H1 (cell line): ENCODE measurements around the gene DAPK1. TPM values are rescaled to one million over a fixed set of nuclear protein-coding genes. Genes with fewer than 3 reads are reported as not detected.

Experiments
- CTCF ChIA-PET: fragments of 300-600 bp; sonication (Branson Sonifier 250); formaldehyde crosslinking; loops from one replicate; lab custom pipeline; 2021; ENCODE audit not compliant: partially characterized antibody; lab: Charles Lee
- POLR2A ChIA-PET: fragments of 300-600 bp; sonication (Branson Sonifier 250); formaldehyde crosslinking; loops from one replicate; lab custom pipeline; 2021; ENCODE audit warnings: inconsistent platforms; ENCODE audit not compliant: partially characterized antibody; lab: Charles Lee
- DNase-seq, 2 experiments: peaks; one replicate each; pipeline versions ENCODE4 v3.0.0 to v3.0.0-alpha.2; 2010 to 2022; ENCODE audit warnings: low spot score in 2 of 2, low read depth in 1 of 2, mixed read lengths in 1 of 2
- FAIRE-seq: peaks from 2 replicates; lab custom pipeline; 2011; peaks lifted over from hg19 to GRCh38; lab: Jason Lieb, UNC
- H2AFZ ChIP-seq: 2 replicates; pipeline ENCODE4 v1.8.1; 2012; ENCODE audit warnings: low read length, inconsistent platforms
- H2AK5ac ChIP-seq: 2 replicates; pipeline ENCODE4 v1.6.1; 2013; ENCODE audit warnings: low read depth, low read length
- H2BK120ac ChIP-seq: replicated peaks from 2 replicates; pipeline ENCODE3; 2013; ENCODE audit warnings: low read depth, low read length, inconsistent platforms
- H2BK12ac ChIP-seq: 2 replicates; pipeline ENCODE4 v1.6.1; 2013; ENCODE audit warnings: low read depth, low read length
- H2BK15ac ChIP-seq: 2 replicates; pipeline ENCODE4 v1.6.1; 2013; ENCODE audit warnings: low read length
- H2BK20ac ChIP-seq: 2 replicates; pipeline ENCODE4 v1.6.1; 2013; ENCODE audit warnings: low read length
- H2BK5ac ChIP-seq: 2 replicates; pipeline ENCODE4 v1.6.1; 2013; ENCODE audit warnings: low read depth, low read length
- H3K14ac ChIP-seq: 2 replicates; pipeline ENCODE4 v1.6.1; 2013; ENCODE audit warnings: inconsistent platforms; ENCODE audit not compliant: insufficient read length
- H3K18ac ChIP-seq: 2 replicates; pipeline ENCODE4 v1.6.1; 2013; ENCODE audit warnings: low read length; ENCODE audit errors: extremely low read depth
- H3K23ac ChIP-seq: 2 replicates; pipeline ENCODE4 v1.6.1; 2013; ENCODE audit warnings: inconsistent platforms; ENCODE audit not compliant: insufficient read length
- H3K23me2 ChIP-seq: 2 replicates; pipeline ENCODE4 v1.6.1; 2013; ENCODE audit warnings: low read depth, low read length
- H3K27ac ChIP-seq: 2 replicates; pipeline ENCODE4 v1.6.1; 2011; ENCODE audit warnings: low read depth, low read length, inconsistent platforms
- H3K27me3 ChIP-seq, 4 experiments: replicated peaks in 1 of 4; 1 replicate in 1 of 4; 2 replicates in 3 of 4; pipeline versions ENCODE4 v1.6.1 to v1.8.1; 2011 to 2013; ENCODE audit warnings: low read length in 3 of 4, mild to moderate bottlenecking in 3 of 4, inconsistent platforms in 2 of 4, mixed read lengths in 2 of 4, moderate library complexity in 1 of 4; ENCODE audit not compliant: control insufficient read depth in 3 of 4, insufficient read depth in 3 of 4; ENCODE audit errors: extremely low read depth in 1 of 4
- H3K36me3 ChIP-seq, 4 experiments: 2 replicates each; pipeline versions ENCODE4 v1.6.1 to v1.8.1; 2011 to 2013; ENCODE audit warnings: mild to moderate bottlenecking in 4 of 4, low read length in 3 of 4, moderate library complexity in 2 of 4, control low read depth in 1 of 4, inconsistent platforms in 1 of 4; ENCODE audit not compliant: insufficient read depth in 4 of 4, control insufficient read depth in 2 of 4
- H3K4ac ChIP-seq: replicated peaks from 2 replicates; pipeline ENCODE3; 2013; ENCODE audit warnings: low read length, low read depth, mixed read lengths, inconsistent platforms; ENCODE audit not compliant: insufficient read length
- H3K4me1 ChIP-seq, 4 experiments: replicated peaks in 1 of 4; 1 replicate in 1 of 4; 2 replicates in 3 of 4; pipeline versions ENCODE4 v1.6.1 to v1.8.1; 2011 to 2013; ENCODE audit warnings: low read length in 3 of 4, inconsistent platforms in 2 of 4, mixed read lengths in 1 of 4; ENCODE audit not compliant: insufficient read depth in 4 of 4, control insufficient read depth in 3 of 4
- H3K4me2 ChIP-seq, 2 experiments: 2 replicates each; pipeline versions ENCODE4 v1.6.1 to v1.8.1; 2011 to 2013; ENCODE audit warnings: low read depth in 2 of 2, low read length in 2 of 2, control low read depth in 1 of 2, inconsistent platforms in 1 of 2, mild to moderate bottlenecking in 1 of 2; ENCODE audit not compliant: insufficient read depth in 1 of 2
- H3K4me3 ChIP-seq, 4 experiments: fragments of 200-600, 300-600 bp in 1 of 4; sonication (generic), shearing (Covaris generic), sonication (Bioruptor Twin) in 1 of 4; 2 replicates each; pipeline versions ENCODE4 v1.5.1 to v1.8.1; 2011 to 2016; ENCODE audit warnings: low read length in 4 of 4, low read depth in 3 of 4, control low read depth in 2 of 4, inconsistent platforms in 2 of 4, mild to moderate bottlenecking in 2 of 4, mixed read lengths in 1 of 4, moderate library complexity in 1 of 4; ENCODE audit not compliant: insufficient read depth in 2 of 4; ENCODE audit errors: extremely low read depth in 1 of 4
- H3K56ac ChIP-seq: replicated peaks from 2 replicates; pipeline ENCODE3; 2013; ENCODE audit warnings: low read depth, mild to moderate bottlenecking, mixed read lengths, low read length, inconsistent platforms; ENCODE audit not compliant: insufficient read length
- H3K79me1 ChIP-seq: 2 replicates; pipeline ENCODE4 v1.6.1; 2013; ENCODE audit warnings: low read depth, low read length, control low read depth
- H3K79me2 ChIP-seq, 2 experiments: 2 replicates each; pipeline versions ENCODE4 v1.6.1 to v1.8.1; 2012 to 2013; ENCODE audit warnings: low read length in 2 of 2, mild to moderate bottlenecking in 2 of 2, inconsistent platforms in 1 of 2; ENCODE audit not compliant: insufficient read depth in 2 of 2, control insufficient read depth in 1 of 2
- H3K9ac ChIP-seq, 4 experiments: replicated peaks in 1 of 4; 1 replicate in 1 of 4; 2 replicates in 3 of 4; pipeline versions ENCODE4 v1.6.1 to v1.8.1; 2011 to 2013; ENCODE audit warnings: low read depth in 3 of 4, low read length in 3 of 4, control low read depth in 2 of 4, mild to moderate bottlenecking in 2 of 4, moderate library complexity in 2 of 4, inconsistent platforms in 1 of 4; ENCODE audit errors: extremely low read depth in 1 of 4
- H3K9me3 ChIP-seq, 2 experiments: 2 replicates each; pipeline versions ENCODE4 v1.6.1 to v1.8.1; 2012 to 2013; ENCODE audit warnings: mild to moderate bottlenecking in 2 of 2, moderate library complexity in 2 of 2, control low read depth in 1 of 2, inconsistent platforms in 1 of 2, low read depth in 1 of 2, low read length in 1 of 2, mixed read lengths in 1 of 2; ENCODE audit not compliant: insufficient read depth in 2 of 2
- H4K20me1 ChIP-seq, 2 experiments: replicated peaks in 1 of 2; 2 replicates each; pipeline versions ENCODE3 to v1.8.1; 2011 to 2013; ENCODE audit warnings: inconsistent platforms in 2 of 2, low read length in 2 of 2, mild to moderate bottlenecking in 1 of 2; ENCODE audit not compliant: insufficient read depth in 2 of 2, control insufficient read depth in 1 of 2
- H4K5ac ChIP-seq: 2 replicates; pipeline ENCODE4 v1.6.1; 2013; ENCODE audit warnings: low read length, low read depth, mixed read lengths, inconsistent platforms; ENCODE audit not compliant: insufficient read length
- H4K8ac ChIP-seq: 2 replicates; pipeline ENCODE4 v1.8.0; 2013; ENCODE audit warnings: mild to moderate bottlenecking, moderate library complexity, low read length, inconsistent platforms; ENCODE audit not compliant: insufficient read depth; ENCODE audit errors: extremely low read depth
- H4K91ac ChIP-seq: replicated peaks from 2 replicates; pipeline ENCODE3; 2013; ENCODE audit warnings: low read length, mixed read lengths, inconsistent platforms; ENCODE audit not compliant: insufficient read length
- CREB1 ChIP-seq: IDR thresholded peaks from 2 replicates; pipeline ENCODE4 v1.6.1; 2012; ENCODE audit warnings: inconsistent platforms
- EGR1 ChIP-seq: IDR thresholded peaks from 2 replicates; pipeline ENCODE4 v1.6.1; 2011; ENCODE audit warnings: low read depth, low read length, borderline replicate concordance
- HDAC2 ChIP-seq, 2 experiments: fragments of 300-600 bp in 1 of 2; sonication (generic) in 1 of 2; IDR thresholded peaks; 2 replicates each; pipeline ENCODE4 v1.6.1; 2011 to 2012; ENCODE audit warnings: low read depth in 2 of 2, low read length in 2 of 2, mild to moderate bottlenecking in 2 of 2, moderate library complexity in 2 of 2, borderline replicate concordance in 1 of 2, inconsistent platforms in 1 of 2
- KDM1A ChIP-seq: fragments of 200-600, 300-600 bp; sonication (generic); IDR thresholded peaks from 2 replicates; pipeline ENCODE4 v1.7.1; 2016; ENCODE audit warnings: mild to moderate bottlenecking, low read length, borderline replicate concordance
- MAFK ChIP-seq: IDR thresholded peaks from 2 replicates; pipeline ENCODE4 v1.6.1; 2012; ENCODE audit warnings: low read depth, mild to moderate bottlenecking, improper control_type of control experiment, low read length
- NRF1 ChIP-seq: IDR thresholded peaks from 2 replicates; pipeline ENCODE4 v1.6.1; 2011; ENCODE audit warnings: mild to moderate bottlenecking, low read depth, low read length, improper control_type of control experiment
- SUZ12 ChIP-seq: fragments of 200-600 bp; sonication (generic); IDR thresholded peaks from 2 replicates; pipeline ENCODE4 v1.6.1; 2012; ENCODE audit warnings: mild to moderate bottlenecking, inconsistent platforms, low read length, moderate library complexity, mixed read lengths
- WGBS, 2 experiments: shearing (Covaris generic) in 1 of 2; methylation state at CpG; one replicate each; pipeline versions ENCODE4 v1.1.6 to v1.1.7; 2013 to 2015; ENCODE audit warnings: low lambda C conversion rate in 2 of 2, mixed read lengths in 2 of 2, inconsistent platforms in 1 of 2, low coverage in 1 of 2, missing lambda C conversion rate in 1 of 2; ENCODE audit not compliant: insufficient replicate concordance in 2 of 2, insufficient coverage in 1 of 2, insufficient read length in 1 of 2; ENCODE audit errors: extremely low coverage in 1 of 2, missing lambda C conversion rate in 1 of 2; 5-methylcytosine and 5-hydroxymethylcytosine counted together
- polyA plus RNA-seq, 7 experiments: library from polyadenylated mRNA; depleted of rRNA in 3 of 7; stranded (reverse) in 5 of 7; unstranded in 2 of 7; fragments of >200 nt in 5 of 7; fragments of 200-250 nt in 2 of 7; gene quantifications; 1 replicate in 5 of 7; 2 replicates in 1 of 7; 4 replicates in 1 of 7; pipeline versions ENCODE4 v1.2.1 to v1.2.3, GENCODE V29; 2011 to 2013; ENCODE audit warnings: missing spikeins in 2 of 7, mixed read lengths in 2 of 7
- total RNA-seq: library from RNA; stranded (reverse); fragmentation: NEBNext Ultra II Directional; extraction: Animal tissue kit (Norgen Biotek cat#: 25700); gene quantifications from 2 replicates; pipeline ENCODE4 v1.2.1, GENCODE V29; 2021
- TF ChIP-seq, protein P1 (sequence below): IDR thresholded peaks from 2 replicates; pipeline ENCODE4 v1.6.1; 2012; ENCODE audit warnings: inconsistent platforms

The DAPK1 gene
- total and polyA plus RNA-seq, 2 of the 8 experiments (the other 6 are each of a cell fraction or from before 2014, with no cell fraction given) = 62.4 to 131 TPM

DNA sequence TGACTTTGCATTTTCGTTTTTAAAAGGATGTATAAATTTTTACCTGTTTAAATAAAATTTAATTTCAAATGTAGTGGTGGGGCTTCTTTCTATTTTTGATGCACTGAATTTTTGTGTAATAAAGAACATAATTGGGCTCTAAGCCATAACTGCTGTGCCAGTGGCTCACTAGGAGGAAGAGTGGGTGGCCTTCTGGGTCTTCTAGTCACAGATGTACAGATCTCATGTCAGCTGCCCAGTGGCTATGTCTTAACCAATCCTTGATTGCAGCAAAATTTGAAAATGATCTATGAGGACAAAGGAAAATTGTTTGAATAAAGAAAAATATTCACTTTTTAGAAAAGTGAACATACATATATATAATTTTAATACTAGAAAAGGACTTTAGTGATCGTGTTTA lies 233.7 kb downstream of the DAPK1 start:
- H2AK5ac ChIP-seq = no peak overlapping the region
- no peaks in the 10 kb centered on the region for H3K4me1 ChIP-seq
- no peak for DNase-seq
- no peak overlapping the region for H2BK15ac ChIP-seq
- no peak overlapping the region for H2BK12ac ChIP-seq
- no peaks in the 10 kb centered on the region for H3K27me3 ChIP-seq
- H3K23me2 ChIP-seq = no peaks in the 10 kb centered on the region
- H3K4ac ChIP-seq = no peak overlapping the region
- no peak overlapping the region for H3K18ac ChIP-seq
- POLR2A ChIA-PET = no interaction called here
- no peaks in the 10 kb centered on the region for H3K79me1 ChIP-seq
- H4K20me1 ChIP-seq = no peaks in the 10 kb centered on the region
- H4K8ac ChIP-seq = no peak overlapping the region
- H3K9me3 ChIP-seq = no peaks in the 10 kb centered on the region
- no peak overlapping the region for H2AFZ ChIP-seq
- no peak overlapping the region for H4K91ac ChIP-seq
- H3K4me3 ChIP-seq = no peak overlapping the region
- peaks cover 0 to 6% (median 0%) of the 10 kb centered on the region in 4 experiments; a peak in 2 of 8 replicates for H3K36me3 ChIP-seq
- H3K23ac ChIP-seq = no peak overlapping the region
- no peak overlapping the region for H3K27ac ChIP-seq
- H3K14ac ChIP-seq = no peak overlapping the region
- H3K56ac ChIP-seq = no peak overlapping the region
- no peak overlapping the region for H3K4me2 ChIP-seq
- H2BK120ac ChIP-seq = no peak overlapping the region
- no peak for FAIRE-seq
- H4K5ac ChIP-seq = no peak overlapping the region
- WGBS, 2 experiments = 89% methylated on average over 2 of the region's 2 CpGs; no CpG with 5 or more reads in 1 of the 2 experiments
- CTCF ChIA-PET = interaction anchor here (1.1 kb wide), 1 partner anchor 47 kb away, joined by 3 read pairs; no protein-coding TSS in a partner anchor
- no peak overlapping the region for H2BK5ac ChIP-seq
- H3K9ac ChIP-seq = no peak overlapping the region
- H3K79me2 ChIP-seq = no peaks in the 10 kb centered on the region
- H2BK20ac ChIP-seq = no peak overlapping the region
- no peak for TF ChIP-seq SUZ12
- TF ChIP-seq, protein P1, sequence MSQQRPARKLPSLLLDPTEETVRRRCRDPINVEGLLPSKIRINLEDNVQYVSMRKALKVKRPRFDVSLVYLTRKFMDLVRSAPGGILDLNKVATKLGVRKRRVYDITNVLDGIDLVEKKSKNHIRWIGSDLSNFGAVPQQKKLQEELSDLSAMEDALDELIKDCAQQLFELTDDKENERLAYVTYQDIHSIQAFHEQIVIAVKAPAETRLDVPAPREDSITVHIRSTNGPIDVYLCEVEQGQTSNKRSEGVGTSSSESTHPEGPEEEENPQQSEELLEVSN = no peak
- no peak for TF ChIP-seq HDAC2 (IDR thresholded peaks at IDR 0.05; ENCODE audit: borderline replicate concordance in 1 of 2, low read depth in 2 of 2, low read length in 2 of 2)
- TF ChIP-seq CREB1 = no peak
- TF ChIP-seq MAFK = no peak
- no peak for TF ChIP-seq EGR1
- no peak for TF ChIP-seq KDM1A
- no peak for TF ChIP-seq NRF1
